ENCODE data around the gene RABGAP1L.

- TF ChIP-seq CTCF (IDR thresholded peaks at IDR 0.05) (no peak), POLR2A (IDR thresholded peaks at IDR 0.05) (no peak)
Measured at GRCh38 chr1:174969977-174970376, 810.7 kb downstream of the RABGAP1L start.

Measured in lower leg skin (tissue), 3 donors.